HepG2 (cell line): ENCODE data around the gene NCR3LG1. TPM values are rescaled to one million over a fixed set of nuclear protein-coding genes. Genes with fewer than 3 reads are reported as not detected.

Experiments used
- ASH2L ChIP-seq: fragments of 300-600, 200-600 bp; sonication (generic); IDR thresholded peaks from 2 replicates; pipeline ENCODE4 v1.7.0; 2017; ENCODE audit warnings: low read depth, mild to moderate bottlenecking, moderate library complexity, mixed read lengths, low read length; ENCODE audit not compliant: insufficient read length
- ELF3 ChIP-seq: IDR thresholded peaks from 2 replicates; pipeline ENCODE4 v1.6.1; 2016; ENCODE audit warnings: missing genetic modification reagents, missing compliant biosample characterization
- EZH2 ChIP-seq: conservative IDR thresholded peaks from 2 replicates; pipeline ENCODE4 v1.6.1; 2012; ENCODE audit warnings: mild to moderate bottlenecking, low read depth, low read length, moderate library complexity
- KLF16 ChIP-seq, 2 experiments: sonication (generic) in 1 of 2; formaldehyde crosslinking in 1 of 2; IDR thresholded peaks; 2 replicates each; pipeline versions ENCODE4 v1.6.1 to v1.8.0; 2016 to 2023; ENCODE audit warnings: missing genetic modification reagents in 2 of 2, missing compliant biosample characterization in 1 of 2
- MEIS1 ChIP-seq: sonication (generic); formaldehyde crosslinking; IDR thresholded peaks from 2 replicates; pipeline ENCODE4 v1.9.0; 2021; ENCODE audit warnings: mild to moderate bottlenecking, missing genetic modification reagents, moderate library complexity, borderline replicate concordance
- MYC ChIP-seq: sonication (generic); formaldehyde crosslinking; IDR thresholded peaks from 2 replicates; pipeline ENCODE4 v1.9.0; 2021; ENCODE audit warnings: missing genetic modification reagents, borderline replicate concordance
- NR1H2 ChIP-seq: sonication (generic); formaldehyde crosslinking; IDR thresholded peaks from 2 replicates; pipeline ENCODE4 v1.8.1; 2022; ENCODE audit warnings: low read depth, missing genetic modification reagents, borderline replicate concordance
- PLRG1 ChIP-seq: fragments of 450-650 bp; conservative IDR thresholded peaks from 2 replicates; pipeline ENCODE4 v1.6.1; 2016
- RBAK ChIP-seq: sonication (generic); formaldehyde crosslinking; IDR thresholded peaks from 2 replicates; pipeline ENCODE4 v1.5.1; 2020; ENCODE audit warnings: mild to moderate bottlenecking, missing genetic modification reagents
- SAP130 ChIP-seq: IDR thresholded peaks from 2 replicates; pipeline ENCODE4 v1.6.1; 2016; ENCODE audit warnings: low read depth
- SOX6 ChIP-seq, 2 experiments: fragments of 450-650 bp in 1 of 2; sonication (generic) in 1 of 2; formaldehyde crosslinking in 1 of 2; IDR thresholded peaks; 2 replicates each; pipeline versions ENCODE4 v1.4.0 to v1.6.1; 2017 to 2020; ENCODE audit warnings: antibody characterized with exemption in 1 of 2, mild to moderate bottlenecking in 1 of 2, missing genetic modification reagents in 1 of 2
- THAP11 ChIP-seq: IDR thresholded peaks from 2 replicates; pipeline ENCODE4 v1.6.1; 2016; ENCODE audit warnings: missing biosample characterization, missing genetic modification reagents
- YEATS2 ChIP-seq: sonication (generic); formaldehyde crosslinking; IDR thresholded peaks from 2 replicates; pipeline ENCODE4 v1.4.0; 2020; ENCODE audit warnings: missing genetic modification reagents, borderline replicate concordance
- ZBTB2 ChIP-seq: sonication (generic); formaldehyde crosslinking; IDR thresholded peaks from 2 replicates; pipeline ENCODE4 v1.8.0; 2022; ENCODE audit warnings: low read depth, missing genetic modification reagents
- ZFX ChIP-seq: sonication (generic); formaldehyde crosslinking; IDR thresholded peaks from 2 replicates; pipeline ENCODE4 v1.4.0; 2020; ENCODE audit warnings: mild to moderate bottlenecking, low read depth, missing genetic modification reagents, moderate library complexity
- ZNF17 ChIP-seq: sonication (generic); formaldehyde crosslinking; IDR thresholded peaks from 2 replicates; pipeline ENCODE4 v1.5.0; 2020; ENCODE audit warnings: mild to moderate bottlenecking, missing genetic modification reagents
- ZNF34 ChIP-seq: sonication (generic); formaldehyde crosslinking; IDR thresholded peaks from 2 replicates; pipeline ENCODE4 v1.4.0; 2020; ENCODE audit warnings: mild to moderate bottlenecking, missing genetic modification reagents, borderline replicate concordance
- ZNF430 ChIP-seq: sonication (generic); formaldehyde crosslinking; IDR thresholded peaks from 2 replicates; pipeline ENCODE4 v1.9.0; 2021; ENCODE audit warnings: mild to moderate bottlenecking, missing genetic modification reagents
- ZSCAN31 ChIP-seq: sonication (generic); formaldehyde crosslinking; IDR thresholded peaks from 2 replicates; pipeline ENCODE4 v1.5.0; 2020; ENCODE audit warnings: low read depth, mild to moderate bottlenecking, missing genetic modification reagents
- polyA plus RNA-seq, 8 experiments: library from polyadenylated mRNA; depleted of rRNA in 3 of 8; stranded (reverse) in 7 of 8; unstranded in 1 of 8; fragments of >200 nt; fragmentation: Illumina TruSeq in 4 of 8; extraction: Trizol in 4 of 8; gene quantifications; 2 replicates each; pipeline versions ENCODE4 v1.2.1 to v1.2.3, GENCODE V29; 2011 to 2016; ENCODE audit warnings: low read depth in 4 of 8, missing spikeins in 1 of 8, mixed read lengths in 1 of 8; ENCODE audit not compliant: insufficient read depth in 1 of 8
- total RNA-seq, 5 experiments: library from RNA; depleted of rRNA; stranded (reverse); fragments of >200 nt; fragmentation: Illumina TruSeq; extraction: Trizol; gene quantifications; 2 replicates each; pipeline ENCODE4 v1.2.3, GENCODE V29; 2016; ENCODE audit warnings: low read depth in 1 of 5
- TF ChIP-seq, protein P1 (sequence below): IDR thresholded peaks from 2 replicates; pipeline ENCODE4 v1.6.1; 2018; ENCODE audit warnings: missing genetic modification reagents, mild to moderate bottlenecking, missing compliant biosample characterization
- TF ChIP-seq, protein P2 (sequence below): IDR thresholded peaks from 2 replicates; pipeline ENCODE4 v1.6.1; 2016; ENCODE audit warnings: mild to moderate bottlenecking
- TF ChIP-seq, protein P3 (sequence below): IDR thresholded peaks from 2 replicates; pipeline ENCODE4 v1.6.1; 2018; ENCODE audit warnings: missing genetic modification reagents

The NCR3LG1 gene
- total and polyA plus RNA-seq, 2 of the 13 experiments (the other 11 are each of a cell fraction or from before 2014, with no cell fraction given) = 16.1 to 25.1 TPM

DNA sequence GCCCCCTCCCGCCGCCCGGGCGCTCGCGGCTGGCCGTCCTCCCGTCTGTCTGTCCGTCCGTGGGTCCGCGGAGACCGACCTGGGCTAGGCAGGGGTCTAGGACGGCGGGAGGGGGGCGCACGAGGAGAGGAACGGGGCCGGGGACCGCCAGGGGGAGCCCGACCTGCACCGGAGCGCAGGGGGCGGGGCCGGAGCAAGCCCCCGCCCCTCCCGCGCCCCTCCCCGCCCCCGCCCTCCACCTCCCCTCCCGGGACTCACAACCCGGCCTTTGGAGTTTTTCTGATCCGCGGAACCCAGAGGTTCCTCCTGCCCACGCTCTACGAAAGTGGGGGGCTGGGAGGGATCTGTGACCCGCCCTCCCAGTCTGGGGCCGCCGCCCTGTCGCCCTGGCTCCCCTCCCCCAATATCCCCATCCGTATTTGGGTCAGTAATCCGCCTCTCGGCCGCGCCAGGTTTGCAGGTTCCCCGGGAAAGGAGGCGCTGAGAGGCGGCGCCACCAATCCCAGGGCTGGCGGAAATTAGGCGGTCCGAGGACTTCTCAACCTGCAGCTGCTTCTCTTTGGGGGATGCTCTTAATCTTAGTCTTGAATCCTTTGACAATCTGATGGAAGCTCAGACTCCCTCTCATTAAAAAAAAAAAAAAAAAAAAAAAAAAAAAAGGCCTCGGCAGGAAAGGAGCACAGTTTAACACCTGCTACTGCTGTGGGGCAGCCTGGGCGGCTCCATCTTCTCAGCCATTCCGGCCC is 37.8 kb downstream of the NCR3LG1 start (continued):
- TF ChIP-seq RBAK (CRISPR knock-in tag) = no peak
- TF ChIP-seq, protein P1, sequence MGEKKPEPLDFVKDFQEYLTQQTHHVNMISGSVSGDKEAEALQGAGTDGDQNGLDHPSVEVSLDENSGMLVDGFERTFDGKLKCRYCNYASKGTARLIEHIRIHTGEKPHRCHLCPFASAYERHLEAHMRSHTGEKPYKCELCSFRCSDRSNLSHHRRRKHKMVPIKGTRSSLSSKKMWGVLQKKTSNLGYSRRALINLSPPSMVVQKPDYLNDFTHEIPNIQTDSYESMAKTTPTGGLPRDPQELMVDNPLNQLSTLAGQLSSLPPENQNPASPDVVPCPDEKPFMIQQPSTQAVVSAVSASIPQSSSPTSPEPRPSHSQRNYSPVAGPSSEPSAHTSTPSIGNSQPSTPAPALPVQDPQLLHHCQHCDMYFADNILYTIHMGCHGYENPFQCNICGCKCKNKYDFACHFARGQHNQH (CRISPR knock-in tag) = peak; percentile 22; the same call in 1 of the 2 replicates
- TF ChIP-seq ZNF34 (CRISPR knock-in tag) = no peak
- peak; percentile 32; the same call in 1 of the 2 replicates for TF ChIP-seq MYC (CRISPR knock-in tag)
- TF ChIP-seq SAP130 (CRISPR knock-in tag) = peak; percentile 51
- TF ChIP-seq, protein P2, sequence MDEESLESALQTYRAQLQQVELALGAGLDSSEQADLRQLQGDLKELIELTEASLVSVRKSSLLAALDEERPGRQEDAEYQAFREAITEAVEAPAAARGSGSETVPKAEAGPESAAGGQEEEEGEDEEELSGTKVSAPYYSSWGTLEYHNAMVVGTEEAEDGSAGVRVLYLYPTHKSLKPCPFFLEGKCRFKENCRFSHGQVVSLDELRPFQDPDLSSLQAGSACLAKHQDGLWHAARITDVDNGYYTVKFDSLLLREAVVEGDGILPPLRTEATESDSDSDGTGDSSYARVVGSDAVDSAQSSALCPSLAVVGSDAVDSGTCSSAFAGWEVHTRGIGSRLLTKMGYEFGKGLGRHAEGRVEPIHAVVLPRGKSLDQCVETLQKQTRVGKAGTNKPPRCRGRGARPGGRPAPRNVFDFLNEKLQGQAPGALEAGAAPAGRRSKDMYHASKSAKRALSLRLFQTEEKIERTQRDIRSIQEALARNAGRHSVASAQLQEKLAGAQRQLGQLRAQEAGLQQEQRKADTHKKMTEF = peak; percentile 51; the same call in 1 of the 2 replicates
- 0 out of 2 replicates have a peak, but pooled peaks have one; percentile 19 for TF ChIP-seq THAP11
- peak; percentile 67 for TF ChIP-seq ASH2L
- no peak for TF ChIP-seq NR1H2 (CRISPR knock-in tag)
- TF ChIP-seq MEIS1 (CRISPR knock-in tag) = no peak
- 0 out of 2 replicates have a peak, but pooled peaks have one; percentile 21 for TF ChIP-seq ELF3 (CRISPR knock-in tag)
- TF ChIP-seq, protein P3, sequence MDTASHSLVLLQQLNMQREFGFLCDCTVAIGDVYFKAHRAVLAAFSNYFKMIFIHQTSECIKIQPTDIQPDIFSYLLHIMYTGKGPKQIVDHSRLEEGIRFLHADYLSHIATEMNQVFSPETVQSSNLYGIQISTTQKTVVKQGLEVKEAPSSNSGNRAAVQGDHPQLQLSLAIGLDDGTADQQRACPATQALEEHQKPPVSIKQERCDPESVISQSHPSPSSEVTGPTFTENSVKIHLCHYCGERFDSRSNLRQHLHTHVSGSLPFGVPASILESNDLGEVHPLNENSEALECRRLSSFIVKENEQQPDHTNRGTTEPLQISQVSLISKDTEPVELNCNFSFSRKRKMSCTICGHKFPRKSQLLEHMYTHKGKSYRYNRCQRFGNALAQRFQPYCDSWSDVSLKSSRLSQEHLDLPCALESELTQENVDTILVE = peak; percentile 71; the same call in 1 of the 2 replicates
- TF ChIP-seq ZBTB2 (CRISPR knock-in tag) = peak; percentile 50; the same call in 1 of the 2 replicates
- TF ChIP-seq YEATS2 (CRISPR knock-in tag) = 0 out of 2 replicates have a peak, but pooled peaks have one; percentile 25
- peak; percentile 54 for TF ChIP-seq ZFX (CRISPR knock-in tag)
- TF ChIP-seq EZH2 = no peak
- no peak for TF ChIP-seq SOX6 (IDR thresholded peaks at IDR 0.05)
- TF ChIP-seq SOX6 (CRISPR knock-in tag; IDR thresholded peaks at IDR 0.05) = 0 out of 2 replicates have a peak, but pooled peaks have one; percentile 23
- 0 out of 2 replicates have a peak, but pooled peaks have one; percentile 61 for TF ChIP-seq ZNF430 (CRISPR knock-in tag)
- TF ChIP-seq PLRG1 = no peak
- 0 out of 2 replicates have a peak, but pooled peaks have one; percentile 31 for TF ChIP-seq ZSCAN31
- TF ChIP-seq ZNF17 (CRISPR knock-in tag) = no peak
- TF ChIP-seq KLF16 (CRISPR knock-in tag; IDR thresholded peaks at IDR 0.05) = 0 out of 4 replicates have a peak, but pooled peaks of 1 of the 2 experiments have one; percentile 31
